CD4-positive, alpha-beta T cell treated with Interleukin-2 at 100 ng/mL for 4 hours (primary cell): ENCODE data around the gene ARFRP1.
"Not testable (repeated sequence)": the region's sequence is repeated elsewhere in the genome, so short reads cannot be mapped to it uniquely, and the experiment has no call there.

Experiments used
- DNase-seq: peaks from one replicate; pipeline ENCODE4 v3.0.0-alpha.2; 2020; ENCODE audit warnings: low spot score

ARFRP1 gene

GRCh38 chr20:63675681-63676368 lies 32.0 kb downstream of the ARFRP1 start:
- DNase-seq = no peak

- DNase-seq = no peak
Observed at GRCh38 chr20:63673951-63674350, 33.8 kb downstream of the ARFRP1 start.

DNA sequence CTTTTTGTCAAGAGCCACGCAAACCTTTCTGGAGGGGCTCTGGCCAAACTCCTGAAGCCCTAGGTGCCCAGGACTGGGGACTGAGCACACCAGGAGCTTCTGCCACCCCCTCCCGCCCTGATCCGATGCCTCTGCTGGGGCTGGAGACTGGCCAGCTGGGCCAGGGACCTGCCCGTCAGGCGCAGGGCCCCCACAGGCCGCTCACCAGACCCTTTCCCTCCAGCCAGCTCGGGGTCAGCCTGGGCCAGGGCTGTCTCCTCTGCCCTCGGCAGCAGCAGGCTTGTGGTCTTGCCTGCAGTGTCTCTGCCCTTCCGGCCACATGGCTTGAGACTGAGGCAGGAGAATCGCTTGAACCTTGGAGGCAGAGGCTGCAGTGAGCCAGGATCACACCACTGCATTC lies 35.1 kb downstream of the ARFRP1 start:
- DNase-seq = no peak

GRCh38 chr20:63671695-63672094 lies 36.1 kb downstream of the ARFRP1 start:
- DNase-seq = not testable (repeated sequence)

DNA sequence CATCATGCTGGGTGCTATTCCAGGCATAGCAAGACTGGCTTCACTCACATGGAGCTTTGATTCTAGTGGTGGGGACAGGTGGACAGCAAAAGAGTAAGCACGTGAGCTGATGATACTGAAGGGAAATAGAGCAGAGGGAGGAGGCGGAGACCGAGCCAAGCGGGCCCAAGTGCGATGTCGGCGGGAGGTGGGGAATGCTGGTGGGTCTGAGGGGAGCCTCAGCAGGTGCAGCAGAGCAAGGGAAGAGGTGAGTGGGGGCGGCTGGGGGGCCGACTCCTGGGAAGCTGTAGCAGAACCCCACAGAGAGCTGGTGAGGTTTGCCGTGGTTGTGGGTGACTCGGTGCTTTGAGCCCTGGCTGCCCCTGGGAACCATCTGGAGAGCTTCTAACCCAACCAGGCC lies 39.4 kb downstream of the ARFRP1 start:
- DNase-seq = no peak

DNA sequence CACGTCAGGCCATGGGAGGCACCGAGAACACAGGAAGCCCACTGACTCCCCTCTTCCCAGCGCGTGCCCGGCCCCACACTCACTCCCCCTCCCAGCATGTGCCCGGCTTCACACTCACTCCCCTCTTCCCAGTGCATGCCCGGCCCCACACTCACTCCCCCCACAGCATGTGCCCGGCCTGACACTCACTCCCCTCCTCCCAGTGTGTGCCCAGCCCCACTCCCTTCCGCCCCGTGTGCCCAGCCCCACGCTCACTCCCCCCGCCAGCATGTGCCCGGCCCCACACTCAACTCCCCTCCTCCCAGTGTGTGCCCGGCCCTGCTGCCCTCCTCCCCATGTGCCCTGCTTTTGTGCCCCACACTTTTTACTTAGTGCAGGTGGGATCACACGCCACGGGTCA lies 39.9 kb downstream of the ARFRP1 start:
- DNase-seq = no peak

GRCh38 chr20:63665708-63666107 lies 42.1 kb downstream of the ARFRP1 start:
- no peak for DNase-seq

DNA sequence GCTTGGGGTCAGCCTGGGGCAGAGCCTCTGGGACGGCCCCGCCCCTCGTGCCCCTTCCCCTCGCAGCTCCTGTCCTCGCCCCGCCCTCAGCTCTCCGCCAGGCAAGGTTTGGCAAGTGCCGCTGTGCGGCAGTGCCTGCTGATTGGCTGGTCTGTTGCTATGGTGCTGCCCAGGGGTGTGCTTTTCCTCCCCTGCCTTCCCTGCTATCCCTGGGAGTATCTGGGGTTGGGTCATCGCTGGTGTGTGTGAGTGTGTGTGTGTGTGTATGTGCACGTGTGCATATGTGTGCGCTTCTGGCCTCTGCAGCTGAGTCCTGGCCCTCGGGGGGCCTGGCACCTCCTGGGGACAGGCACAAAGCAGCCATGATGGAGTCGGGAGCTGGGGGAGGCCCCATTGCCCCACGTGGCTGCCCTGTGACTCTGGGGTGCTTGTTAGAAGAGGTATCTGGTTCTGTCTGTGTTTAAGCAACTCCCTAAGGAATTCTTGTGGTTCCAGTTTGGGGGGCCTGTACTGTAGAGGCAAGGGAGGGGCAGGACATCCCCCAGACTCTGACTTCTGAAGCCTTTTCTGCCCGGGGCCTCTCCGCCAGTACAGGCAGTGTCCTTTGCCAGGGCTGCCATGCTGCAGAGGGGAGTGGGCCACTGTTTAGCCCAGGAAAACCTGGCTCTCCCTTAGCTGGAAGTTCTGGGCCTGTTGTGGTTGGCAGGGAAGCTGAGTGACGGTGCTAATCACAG lies 42.7 kb downstream of the ARFRP1 start:
- no peak for DNase-seq

DNA sequence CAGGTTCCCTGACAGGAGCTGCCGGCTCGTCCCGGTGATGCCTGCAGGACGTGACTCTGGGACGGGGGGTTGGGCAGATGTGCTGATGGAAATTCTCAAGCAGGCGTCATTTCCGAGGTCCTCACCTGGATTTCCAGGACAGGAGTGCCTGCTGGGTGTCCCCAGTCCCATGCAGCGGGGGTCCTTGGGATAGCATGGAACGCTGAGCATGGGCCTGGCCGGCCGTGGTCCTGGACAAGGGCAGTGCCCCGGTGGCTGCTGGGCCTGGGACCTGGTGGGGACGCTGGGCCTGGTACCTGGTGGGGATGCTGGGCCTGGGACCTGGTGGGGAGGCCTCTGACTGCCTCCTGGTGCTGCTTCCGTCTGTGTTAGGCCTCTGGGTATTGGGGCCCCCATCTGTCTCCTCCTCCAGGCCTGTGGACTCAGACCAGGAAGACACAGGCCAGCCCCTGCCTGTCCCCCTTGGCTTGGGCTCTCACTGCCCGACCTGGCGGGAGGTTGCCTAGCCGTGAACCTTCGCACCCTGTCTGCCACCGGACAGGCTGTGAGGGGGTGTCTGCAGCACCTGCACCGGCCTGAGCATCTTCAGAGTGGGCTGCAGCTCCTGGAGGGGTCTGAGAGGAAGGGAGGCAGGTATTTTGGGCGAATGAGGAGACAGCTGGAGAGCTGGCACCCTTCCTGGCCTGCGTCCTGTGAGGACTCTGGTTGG lies 43.5 kb downstream of the ARFRP1 start:
- no peak for DNase-seq

- no peak for DNase-seq
Observed at GRCh38 chr20:63663332-63664066, 44.3 kb downstream of the ARFRP1 start.

DNA sequence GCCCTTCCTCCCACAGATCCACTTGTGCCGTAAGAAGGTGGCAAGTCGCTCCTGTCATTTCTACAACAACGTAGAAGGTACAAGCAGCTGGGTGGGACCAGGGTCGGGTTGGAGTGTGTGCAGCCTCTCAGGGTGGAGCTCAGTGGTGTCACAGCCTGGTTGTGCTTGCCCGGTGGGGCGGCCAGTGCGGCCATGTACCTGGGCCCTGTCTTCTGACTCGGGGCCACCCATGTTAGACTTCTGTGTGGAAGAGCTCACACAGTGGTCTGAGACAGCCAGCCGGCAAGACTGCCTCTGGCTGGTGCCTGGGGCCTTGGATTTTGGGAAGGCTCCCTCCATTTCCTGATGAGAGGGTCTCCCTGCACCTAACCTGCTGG lies 45.0 kb downstream of the ARFRP1 start:
- DNase-seq = no peak

GRCh38 chr20:63661959-63662812 lies 45.6 kb downstream of the ARFRP1 start:
- DNase-seq = no peak

DNA sequence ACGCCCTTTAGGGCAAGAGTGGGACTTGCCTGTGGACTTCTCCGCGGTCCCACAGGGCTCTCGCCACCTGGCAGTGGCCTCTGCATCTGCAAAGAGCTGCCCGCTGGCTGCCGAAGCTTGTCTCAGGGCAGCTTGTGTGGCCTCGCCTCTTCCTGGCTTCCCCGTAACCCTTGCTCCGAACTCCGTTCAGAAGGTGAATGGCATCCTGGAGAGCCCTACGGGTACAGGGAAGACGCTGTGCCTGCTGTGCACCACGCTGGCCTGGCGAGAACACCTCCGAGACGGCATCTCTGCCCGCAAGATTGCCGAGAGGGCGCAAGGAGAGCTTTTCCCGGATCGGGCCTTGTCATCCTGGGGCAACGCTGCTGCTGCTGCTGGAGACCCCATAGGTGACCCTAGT lies 46.7 kb downstream of the ARFRP1 start:
- no peak for DNase-seq

DNA sequence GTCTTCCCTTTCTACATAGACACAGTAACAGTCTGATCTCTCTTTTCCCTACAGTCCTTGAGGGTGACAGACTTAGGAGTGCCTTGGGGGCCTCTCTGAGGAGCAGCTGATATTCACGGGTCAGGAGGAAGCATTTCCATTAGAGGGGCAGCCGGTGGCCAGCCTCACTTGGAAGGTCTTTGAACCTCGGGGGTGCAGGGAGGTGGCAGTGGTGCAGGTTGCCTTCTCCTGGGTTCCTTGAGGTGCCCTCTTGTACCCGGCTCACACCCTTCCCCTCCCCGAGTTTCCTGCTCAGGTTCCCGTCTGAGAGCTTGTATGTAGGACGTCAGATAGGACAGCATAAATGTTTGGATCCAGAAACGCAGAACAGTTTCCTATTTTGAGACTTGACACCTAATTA lies 47.2 kb downstream of the ARFRP1 start:
- DNase-seq = no peak

GRCh38 chr20:63660174-63660573 lies 47.6 kb downstream of the ARFRP1 start:
- DNase-seq = not testable (repeated sequence)

- DNase-seq = no peak
Observed at GRCh38 chr20:63659370-63659769, 48.4 kb downstream of the ARFRP1 start.

- no peak for DNase-seq
Observed at GRCh38 chr20:63658749-63659187, 49.0 kb downstream of the ARFRP1 start.

GRCh38 chr20:63657937-63658748 lies 49.6 kb downstream of the ARFRP1 start, which contains the start of gene RTEL1:
Gene RTEL1 (plus strand): TSS chr20:63658312. CDS start chr20:63659403, 1,091 bp downstream.
- DNase-seq = peak; percentile 91

- DNase-seq = no peak
Observed at GRCh38 chr20:63657260-63657936, 50.4 kb downstream of the ARFRP1 start.

GRCh38 chr20:63656451-63656850 lies 51.3 kb downstream of the ARFRP1 start:
- DNase-seq = no peak
